ENCODE results near the gene DLG3.
A peak's percentile ranks its signal among the peaks of the same experiment; 100 is the strongest.

Gene DLG3

DNA sequence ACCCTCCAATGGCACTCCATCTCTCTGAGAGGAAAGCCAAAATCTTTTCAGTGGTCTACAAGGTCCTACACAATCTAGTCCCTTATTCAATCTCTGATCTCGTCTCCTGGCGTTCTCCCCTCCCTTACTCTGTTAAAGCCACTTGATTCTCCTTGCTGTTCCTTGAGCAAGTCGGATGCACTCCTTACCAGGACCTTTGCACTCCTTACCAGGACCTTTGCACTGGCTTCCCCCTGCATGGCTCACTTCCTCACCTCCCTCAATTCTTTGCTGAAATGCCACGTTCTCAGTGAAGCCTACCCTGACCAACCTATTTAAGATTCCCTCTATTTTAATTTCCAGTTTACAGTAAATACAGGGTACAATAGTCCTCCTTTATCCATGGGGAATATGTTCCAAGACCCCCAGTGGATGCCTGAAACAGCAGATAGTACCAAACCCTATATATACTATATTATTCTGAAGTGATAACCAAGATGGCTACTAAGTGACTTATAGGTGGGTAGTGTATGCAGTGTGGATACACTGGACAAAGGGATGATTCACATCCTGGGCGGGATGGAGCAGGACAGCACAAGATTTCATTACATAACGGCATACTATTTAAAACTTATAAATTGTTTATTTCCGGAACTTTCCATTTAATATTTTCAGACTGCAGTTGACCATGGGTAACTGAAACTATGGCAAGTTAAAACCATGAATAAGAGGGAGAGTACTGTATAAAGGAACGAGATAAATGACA, 6.5 kb upstream of the DLG3 start:
- DNase-seq: no peak

DNA sequence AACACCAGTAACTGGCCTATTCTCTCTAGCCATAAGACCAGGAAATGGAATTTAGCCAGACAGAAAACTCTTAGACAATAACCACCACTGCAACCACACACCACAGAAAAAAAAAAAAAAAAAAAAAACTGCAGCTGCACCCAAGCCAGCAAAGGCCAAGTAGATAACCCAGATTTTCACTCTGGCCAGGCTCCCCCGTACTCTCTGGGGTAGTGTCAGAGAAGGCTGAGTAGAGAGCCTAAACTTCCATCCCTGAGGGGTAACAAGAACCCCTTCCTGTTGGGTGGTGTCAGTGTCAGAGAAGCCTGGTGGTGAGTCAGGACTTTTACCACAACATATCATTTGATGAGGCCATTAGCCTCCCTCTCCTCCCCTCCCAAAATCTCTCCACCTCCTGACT, 5.6 kb upstream of the DLG3 start:
- DNase-seq: no peak

DNA sequence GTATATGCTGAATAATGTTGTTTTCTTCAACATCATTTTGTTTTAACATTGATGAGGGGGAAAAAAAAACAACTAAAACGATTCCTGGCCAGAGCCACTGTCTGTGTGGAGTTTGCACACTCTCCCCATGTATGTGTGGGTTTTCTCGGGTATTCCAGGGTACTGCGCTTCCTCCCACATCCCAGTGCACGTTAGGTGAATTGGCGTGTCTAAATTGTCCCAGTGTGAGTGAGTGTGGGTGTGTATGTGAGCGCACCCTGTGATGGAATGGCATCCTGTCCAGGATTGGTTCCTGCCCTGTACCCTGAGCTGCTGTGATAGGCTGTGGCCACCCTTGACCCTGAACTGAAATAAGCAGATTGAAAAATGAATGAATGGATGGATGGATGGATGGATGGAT, 2.4 kb upstream of the DLG3 start:
- DNase-seq: no peak

DNA sequence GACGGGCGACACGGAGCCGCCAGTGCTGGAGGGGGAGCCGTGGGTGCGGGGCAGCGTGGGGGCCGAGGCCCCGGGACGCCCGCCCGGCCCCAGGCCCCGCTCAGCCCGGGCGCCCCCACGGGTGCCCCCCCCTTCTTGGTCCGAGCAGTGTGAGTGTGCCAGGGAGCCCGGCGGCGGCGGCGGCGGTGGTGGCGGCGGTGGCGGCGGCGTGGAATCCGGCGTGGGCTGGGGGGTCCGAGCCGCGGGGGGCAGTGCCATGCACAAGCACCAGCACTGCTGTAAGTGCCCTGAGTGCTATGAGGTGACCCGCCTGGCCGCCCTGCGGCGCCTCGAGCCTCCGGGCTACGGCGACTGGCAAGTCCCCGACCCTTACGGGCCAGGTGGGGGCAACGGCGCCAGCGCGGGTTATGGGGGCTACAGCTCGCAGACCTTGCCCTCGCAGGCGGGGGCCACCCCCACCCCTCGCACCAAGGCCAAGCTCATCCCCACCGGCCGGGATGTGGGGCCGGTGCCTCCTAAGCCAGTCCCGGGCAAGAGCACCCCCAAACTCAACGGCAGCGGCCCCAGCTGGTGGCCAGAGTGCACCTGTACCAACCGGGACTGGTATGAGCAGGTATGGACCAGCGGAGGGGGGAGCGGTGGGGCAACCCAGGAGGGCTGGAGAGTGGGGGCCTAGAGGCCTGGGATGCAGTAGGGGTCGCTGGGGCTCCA, 466 bp downstream of the DLG3 start:
- no peak for DNase-seq

DNA sequence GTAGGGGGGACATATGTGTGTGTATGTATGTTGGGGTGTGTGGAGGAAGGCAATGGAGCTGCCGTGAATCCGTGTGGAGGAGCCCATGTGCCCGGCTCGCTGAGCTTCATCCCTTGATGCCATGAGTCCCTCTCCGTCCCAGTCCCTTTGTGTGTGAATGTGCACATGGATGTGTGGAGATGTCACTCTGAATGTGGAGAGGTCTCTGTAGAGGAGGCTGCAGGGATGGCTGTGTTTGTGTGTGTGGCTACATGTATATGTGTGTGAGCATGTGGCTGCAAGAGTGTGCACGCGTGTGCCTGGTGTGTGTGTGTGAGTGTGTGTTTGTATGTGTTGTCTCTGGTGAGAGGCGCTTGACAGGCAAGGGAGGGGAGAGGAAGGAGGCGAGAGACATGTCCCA, 1.3 kb downstream of the DLG3 start:
- DNase-seq: no peak

DNA sequence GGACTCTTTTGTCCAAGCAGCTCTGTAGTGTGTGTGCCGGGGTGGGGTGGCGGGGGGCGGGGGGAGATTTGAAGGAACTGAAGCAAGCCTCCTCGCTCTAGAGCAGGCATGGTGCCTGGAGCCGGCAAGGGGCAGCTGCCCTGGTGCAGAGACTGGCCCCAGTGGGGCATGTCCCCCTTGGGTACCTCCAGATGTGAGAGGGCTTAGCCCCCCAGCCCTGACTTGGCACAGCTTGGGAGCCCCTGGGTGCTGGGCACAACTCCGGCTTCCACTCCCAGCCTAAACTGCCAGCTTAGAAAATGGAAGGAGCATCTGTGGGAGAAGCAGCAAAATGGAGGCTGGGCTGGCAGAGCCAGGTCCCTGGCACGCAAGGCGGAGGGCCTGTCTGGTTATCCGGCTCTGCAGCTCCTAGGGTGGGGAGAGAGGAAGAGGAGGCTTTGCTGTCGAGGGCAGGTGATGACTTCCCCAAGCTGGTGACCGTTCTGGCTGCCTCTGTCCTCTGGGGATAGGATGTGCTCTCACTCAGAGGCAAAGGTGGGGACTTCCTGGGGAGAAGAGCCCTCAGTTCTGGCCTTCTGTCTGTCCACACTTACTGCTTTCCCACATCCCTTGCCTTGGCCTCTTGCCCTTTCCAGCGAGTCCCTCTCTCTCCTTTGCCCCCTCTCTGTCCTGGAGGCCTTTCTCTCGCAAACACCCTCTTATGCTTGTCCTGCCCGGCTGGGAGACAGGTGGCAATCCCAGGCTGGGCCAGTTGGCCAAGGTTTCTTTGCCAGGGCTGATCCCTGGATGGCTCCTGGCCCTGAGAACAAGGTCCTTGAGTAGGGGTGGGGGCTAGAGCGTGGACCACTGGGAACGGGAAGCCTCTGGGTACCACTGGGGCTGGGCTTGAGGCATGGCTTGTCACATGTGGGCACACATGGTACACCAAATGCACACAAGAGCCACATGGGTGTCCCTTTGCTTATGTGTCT, 2.0 kb downstream of the DLG3 start:
- DNase-seq: no peak

DNA sequence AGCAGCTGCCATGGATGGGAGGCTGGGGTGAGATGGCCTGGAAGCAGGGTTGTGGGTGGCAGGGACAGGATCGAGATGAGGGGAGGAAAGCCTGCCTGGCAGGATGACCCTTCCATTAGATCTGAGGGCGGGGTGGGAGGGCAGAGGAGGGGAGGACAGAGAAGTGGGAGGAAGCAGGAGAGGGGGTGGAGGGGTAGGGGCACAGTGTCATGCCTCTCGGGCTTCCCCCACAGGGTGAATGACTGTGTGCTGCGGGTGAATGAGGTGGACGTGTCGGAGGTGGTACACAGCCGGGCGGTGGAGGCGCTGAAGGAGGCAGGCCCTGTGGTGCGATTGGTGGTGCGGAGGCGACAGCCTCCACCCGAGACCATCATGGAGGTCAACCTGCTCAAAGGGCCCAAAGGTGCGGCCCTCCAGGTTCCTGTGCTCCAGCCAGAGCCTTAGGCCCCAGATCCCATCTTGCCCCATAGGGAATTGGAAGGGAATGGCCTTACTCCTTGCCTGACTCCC, 4.9 kb downstream of the DLG3 start:
- DNase-seq: no peak

DNA sequence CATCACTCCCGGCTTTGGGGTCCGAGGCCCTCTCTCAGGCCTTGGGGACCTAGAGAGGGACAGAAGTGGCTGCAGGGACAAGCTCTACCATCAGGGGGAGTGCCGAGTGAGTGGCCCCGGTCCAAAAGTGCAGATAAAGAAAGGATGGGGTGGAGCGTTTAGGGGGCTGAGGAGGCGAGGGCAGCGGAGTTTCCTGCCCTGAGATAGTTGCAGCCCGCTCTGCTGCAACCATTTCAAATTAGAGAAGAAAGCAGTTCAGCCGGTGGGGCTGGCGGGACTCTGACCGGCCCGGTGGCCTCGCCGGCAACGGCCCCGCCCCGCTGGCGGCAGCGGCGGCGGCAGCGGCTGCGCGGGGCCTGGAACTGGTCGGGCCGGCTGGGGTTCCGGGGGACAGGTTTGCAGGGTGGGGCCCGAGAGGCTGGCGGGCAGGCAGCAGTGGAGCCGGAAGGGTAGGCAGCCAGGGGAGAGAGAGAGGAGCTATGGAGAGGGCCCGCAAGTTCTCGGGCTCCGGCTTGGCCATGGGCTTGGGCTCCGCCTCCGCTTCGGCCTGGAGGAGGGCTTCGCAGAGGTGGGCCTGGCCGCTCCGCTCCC, 7.6 kb downstream of the DLG3 start:
- DNase-seq: peak; percentile 3

DNA sequence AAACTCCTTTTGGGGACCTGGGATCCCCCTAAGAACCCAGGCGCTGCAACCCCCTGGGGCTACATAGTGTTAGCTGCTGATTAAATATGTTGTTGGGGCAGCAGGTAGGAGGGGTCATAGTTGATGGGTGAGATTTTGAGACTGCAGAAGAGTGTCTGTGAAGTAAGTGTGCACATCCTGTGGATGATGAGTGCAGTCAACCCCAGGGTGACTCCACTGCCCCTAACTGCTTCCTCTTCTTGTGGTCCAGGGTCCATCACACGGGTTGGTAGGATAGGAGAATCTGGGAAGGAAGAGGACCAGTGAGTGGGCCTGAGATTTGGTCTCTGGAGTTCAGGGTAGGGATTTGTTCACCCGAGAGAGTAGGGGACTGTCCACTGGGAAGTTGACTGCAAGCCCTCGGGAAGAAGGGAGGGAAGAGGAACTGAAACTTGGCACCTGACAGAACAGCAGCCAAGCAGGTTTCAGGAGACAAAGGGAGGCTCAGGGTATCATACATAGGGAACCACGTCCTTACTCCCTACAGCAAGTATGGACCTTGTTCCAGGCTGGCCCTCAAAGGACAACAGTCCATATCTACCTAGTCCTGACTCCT, 8.5 kb downstream of the DLG3 start:
- DNase-seq: no peak

DNA sequence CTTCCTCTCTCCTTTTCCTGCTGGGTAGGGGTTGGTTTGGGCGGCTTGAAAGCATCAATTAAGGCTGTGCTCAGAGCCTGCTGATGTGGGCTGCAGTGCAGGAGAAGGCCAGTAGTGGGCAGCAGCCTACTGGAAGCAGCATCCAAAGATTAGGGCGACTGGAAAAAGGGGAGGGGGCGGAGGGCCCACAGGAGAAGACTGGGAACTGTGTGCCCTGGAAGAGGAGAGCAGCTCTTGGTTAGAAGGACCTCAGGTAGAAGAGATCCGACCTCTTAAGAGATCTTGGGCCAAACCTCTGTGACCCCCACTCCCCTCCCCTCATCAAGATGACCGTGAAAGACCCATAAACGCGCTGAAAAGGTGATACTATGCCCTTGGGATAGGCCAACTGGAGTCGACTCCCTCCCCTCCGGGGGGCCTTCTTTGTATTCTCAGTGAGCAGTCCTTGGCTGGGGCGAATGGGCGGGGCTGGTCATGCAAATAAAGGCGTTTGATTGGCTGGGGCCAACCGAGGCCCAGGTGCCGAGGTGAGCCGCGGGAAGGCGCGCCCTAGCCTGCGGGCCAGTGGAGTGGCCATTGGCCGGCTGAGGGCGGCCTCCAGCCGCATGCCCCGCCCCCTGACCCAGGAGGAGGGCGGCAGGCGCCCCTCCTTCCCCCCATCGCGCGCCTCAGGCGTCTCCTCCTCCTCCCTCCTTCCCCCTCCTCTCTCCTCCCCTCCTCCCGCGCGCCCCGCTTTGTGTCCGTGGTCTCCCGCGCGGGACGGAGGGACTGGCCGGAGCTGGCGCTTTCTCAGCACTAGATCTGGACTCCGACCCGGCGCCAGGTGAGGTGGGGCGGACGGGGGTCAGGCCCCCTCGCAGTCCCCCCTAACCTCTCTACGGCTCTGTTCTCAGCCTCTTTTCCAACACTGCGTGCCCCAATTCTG, 10.1 kb downstream of the DLG3 start:
- peak; percentile 4 for DNase-seq

DNA sequence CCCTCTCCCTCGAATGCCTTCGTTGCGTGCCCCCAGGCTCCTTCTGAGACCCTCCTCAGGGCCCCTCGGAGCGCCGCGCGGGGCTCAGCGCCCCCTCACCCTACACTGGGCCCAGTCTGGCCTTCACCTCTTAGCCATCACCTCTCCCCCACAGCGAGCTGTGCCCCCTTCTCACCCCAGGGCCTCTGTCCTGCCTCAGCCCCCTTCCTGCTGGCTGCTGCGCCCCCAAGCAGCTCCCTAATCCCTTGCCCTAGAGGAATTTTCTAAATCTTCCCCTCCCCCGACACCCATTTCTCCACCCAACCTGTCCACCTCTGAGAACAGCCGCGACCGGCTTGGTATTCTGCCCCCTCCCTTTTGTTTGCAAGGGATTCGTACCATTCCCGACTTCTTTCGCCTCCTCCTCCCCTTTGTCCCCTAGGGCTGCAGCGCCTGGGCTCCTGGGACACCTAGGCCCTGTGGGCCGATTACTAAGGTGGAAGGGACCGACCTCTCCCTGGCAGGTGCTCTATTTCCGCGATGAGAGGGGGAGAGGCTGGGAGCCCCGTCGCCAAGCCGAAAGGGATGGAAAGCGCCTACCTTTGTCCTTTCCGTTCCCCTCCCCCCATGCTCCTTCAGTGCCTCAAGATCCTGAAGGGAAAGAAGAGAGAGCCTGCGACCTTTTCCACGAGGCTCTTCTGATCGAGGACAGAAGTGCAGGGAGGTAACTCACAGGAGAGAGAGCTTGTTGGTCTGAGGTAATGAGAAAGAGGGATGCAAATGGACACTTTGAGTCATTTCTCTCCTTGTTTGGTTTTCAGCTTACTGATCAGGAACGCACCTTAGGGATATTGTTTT, 10.9 kb downstream of the DLG3 start:
- no peak for DNase-seq

DNA sequence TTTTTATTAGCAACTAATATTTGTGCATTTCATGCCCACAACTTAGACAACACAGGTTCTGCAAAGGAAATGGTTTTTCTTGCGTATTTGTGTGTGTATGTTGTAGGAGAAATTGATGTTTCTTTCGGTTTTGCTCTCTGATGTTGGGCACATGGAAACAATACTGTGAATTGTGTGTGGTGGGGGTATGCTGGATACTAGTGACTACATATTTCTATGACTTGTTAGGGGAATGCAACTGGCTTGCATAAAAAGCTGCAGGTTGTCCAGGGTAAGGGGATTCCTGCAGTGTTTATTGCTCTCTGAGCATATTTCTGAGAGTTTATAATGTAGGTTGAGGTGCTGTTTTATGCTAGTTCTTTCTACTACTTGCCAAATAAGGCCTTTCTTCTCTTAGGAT, 11.6 kb downstream of the DLG3 start:
- no peak for DNase-seq

DNA sequence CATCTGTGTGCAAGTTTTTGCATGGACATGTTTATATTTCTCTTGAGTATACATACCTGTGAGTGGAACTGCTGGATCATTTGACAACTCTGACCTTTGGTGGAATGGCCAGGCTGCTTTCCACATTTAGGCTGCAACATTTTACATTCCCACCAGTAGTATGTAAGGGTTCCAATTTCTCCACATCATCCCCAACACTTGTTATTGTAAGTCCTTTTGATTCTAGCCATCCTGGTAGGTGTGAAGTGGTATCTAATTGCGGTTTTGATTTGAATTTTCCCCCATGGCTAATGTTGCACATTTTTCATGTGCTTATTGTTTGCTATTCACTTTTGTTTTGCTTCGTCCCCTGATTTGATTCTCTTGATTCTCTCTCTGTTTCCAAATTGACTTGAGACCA, 16.4 kb downstream of the DLG3 start:
- no peak for DNase-seq

DNA sequence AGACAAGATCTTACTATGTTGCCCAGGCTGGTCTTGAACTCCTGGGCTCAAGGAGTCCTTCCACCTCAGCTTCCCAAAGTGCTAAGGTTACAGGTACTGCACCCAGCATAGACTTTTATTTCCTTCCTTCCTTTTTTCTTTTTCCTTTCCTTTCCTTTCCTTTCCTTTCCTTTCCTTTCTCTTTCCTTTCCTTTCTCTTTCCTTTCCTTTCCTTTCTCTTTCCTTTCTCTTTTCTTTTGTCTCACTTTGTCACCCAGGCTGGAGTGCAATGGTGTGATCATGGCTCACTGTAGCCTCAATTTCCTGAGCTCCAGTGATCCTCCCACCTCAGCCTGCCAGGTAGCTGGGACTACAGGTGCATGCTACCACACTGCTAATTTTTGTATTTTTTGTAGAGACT, 19.4 kb downstream of the DLG3 start:
- DNase-seq: no peak

DNA sequence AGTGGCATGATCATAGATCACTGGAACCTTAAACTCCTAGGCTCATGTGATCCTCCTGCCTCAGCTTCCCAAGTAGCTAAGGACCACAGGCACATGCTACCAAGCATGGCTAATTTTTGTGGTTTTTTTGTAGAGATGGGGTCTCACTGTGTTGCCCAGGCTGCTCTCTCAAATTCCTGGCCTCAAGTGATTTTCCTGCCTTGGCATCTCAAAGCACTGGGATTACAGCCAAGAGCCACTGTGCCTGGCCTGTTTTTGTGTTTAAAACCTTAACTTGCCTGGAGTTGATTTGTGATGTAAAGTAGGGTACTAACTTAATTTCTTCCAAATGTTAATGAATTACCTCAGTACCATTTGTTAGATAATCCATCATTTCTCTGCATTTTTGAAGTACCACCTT, 22.3 kb downstream of the DLG3 start:
- DNase-seq: no peak

DNA sequence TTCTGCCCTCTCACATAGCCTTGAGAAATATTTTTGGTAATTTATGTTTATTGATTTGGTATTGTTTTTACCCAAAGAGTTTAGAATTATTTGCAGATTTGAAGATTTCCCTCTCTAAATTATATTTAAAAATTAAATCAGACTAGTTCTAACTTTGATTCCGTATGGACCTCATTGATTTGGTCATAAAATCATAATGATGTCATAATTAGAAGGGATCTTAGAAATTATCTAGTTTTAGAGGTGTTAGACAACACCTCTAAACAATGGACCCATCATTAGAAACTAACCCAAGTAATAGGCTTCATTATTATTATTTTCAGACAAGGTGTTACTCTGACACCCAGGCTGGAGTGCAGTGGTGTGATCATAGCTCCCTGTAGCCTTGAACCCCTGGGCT, 24.1 kb downstream of the DLG3 start:
- no peak for DNase-seq

DNA sequence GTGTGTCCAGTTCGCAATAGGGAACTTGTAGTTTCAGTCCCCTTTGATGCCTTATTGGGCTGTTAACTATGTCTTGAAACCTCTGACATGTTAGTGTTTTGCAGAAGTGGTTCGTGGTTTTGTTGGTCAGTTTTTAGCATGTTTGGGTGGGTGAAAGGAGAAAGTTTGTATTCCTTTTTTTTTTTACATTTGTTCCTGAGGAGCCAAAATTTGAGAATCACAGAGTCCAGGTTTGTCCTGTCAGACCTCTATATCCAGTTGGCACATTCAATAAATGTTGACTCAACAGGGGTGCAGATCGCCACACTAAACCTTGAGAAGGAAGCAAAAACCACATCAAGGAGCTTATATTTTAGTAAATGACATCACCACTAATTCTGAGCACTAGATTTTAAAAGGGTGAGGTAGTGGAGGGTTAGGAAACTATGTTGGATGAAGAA, 26.2 kb downstream of the DLG3 start:
- DNase-seq: no peak

DNA sequence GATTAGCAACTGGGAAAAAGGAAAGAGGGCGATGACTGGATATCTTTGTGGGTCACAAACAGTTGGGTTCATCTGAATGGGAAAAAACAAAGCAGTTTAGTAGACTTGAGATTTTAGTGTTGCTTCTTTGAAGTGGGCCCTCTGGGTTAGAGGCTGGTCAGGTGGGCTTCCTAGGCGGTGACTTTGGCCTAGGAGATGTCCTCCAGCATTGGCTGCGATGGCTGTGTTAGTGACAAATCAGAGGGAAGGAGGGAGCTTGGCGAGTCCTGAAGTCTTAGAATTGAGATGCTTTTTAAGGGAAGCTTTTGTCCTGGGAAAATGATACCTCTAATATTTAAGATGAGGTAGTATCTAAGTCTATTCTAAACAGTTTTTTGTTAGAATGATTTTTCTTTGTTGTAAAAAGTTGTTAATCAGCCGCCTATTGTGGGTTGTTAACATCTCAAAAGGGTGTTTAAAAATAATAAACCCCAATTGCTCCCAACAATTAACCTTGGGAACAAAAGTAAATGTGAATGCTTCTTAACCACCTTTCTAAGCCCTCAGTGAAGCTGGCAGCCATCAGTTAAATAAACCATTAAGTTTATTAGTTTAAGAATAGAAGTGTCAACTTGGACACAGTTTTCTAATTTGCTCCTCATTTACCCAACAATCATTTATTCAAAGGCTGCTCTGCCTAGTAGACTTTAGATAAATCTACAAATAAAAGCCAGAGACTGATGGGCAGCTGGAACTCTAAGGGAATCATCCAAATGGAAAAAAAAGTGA, 31.7 kb downstream of the DLG3 start:
- no peak for DNase-seq

DNA sequence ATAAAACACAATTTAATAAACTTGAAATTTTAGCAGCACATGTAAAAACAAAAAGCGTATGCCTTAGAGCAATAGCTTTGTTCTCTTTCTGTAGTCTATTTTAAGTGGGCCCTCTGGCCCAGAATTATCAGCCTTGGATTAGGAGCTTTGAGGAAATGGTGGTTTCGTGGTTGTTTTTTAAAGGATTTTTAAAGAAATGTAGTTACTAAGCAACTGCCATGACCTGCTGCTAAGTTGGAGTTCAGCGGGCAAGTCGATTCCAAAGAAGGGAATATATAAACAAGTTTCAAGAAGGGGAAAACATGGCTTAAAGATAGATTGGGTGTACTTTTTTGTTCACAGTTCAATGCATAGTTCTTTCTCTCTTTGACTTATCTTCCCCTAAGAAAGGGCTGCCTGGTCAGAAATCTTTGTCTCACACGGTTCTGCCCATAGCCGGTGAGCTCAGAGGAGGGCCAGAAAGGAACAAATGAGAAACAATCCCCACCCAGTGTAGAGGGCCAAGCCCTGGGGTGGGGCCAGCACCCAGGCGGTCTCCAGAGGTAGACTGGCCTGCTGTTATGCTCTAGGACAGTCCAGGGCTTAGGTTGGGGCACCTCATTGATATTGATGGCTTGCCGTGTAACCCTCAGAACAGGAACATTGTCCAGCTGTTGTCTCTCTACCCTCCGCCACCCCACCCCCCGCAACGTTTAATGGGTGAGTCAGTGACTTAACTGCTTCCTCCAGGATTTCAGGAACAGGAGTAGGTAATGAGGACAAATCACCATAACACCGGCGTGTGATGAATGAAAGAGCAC, 32.5 kb downstream of the DLG3 start:
- no peak for DNase-seq

All from cortex of kidney (tissue), 1 donor.